Retinal pigment epithelial cell (primary cell): ENCODE data around the gene HSF2.

Experiments used
- DNase-seq: peaks from one replicate; pipeline ENCODE4 v3.0.0-alpha.2; 2010; ENCODE audit warnings: low read depth
- H3K4me3 ChIP-seq: 2 replicates; pipeline ENCODE4 v1.5.1; 2011; ENCODE audit warnings: mild to moderate bottlenecking, low read length, control low read depth, moderate library complexity
- TF ChIP-seq, protein P1 (sequence below): conservative IDR thresholded peaks from 2 replicates; pipeline ENCODE4 v1.5.1; 2011; ENCODE audit warnings: low read depth, low read length, control low read depth, inconsistent platforms

The HSF2 gene

GRCh38 chr6:122423734-122424133 lies 24.3 kb downstream of the HSF2 start:
- no peak overlapping the region for H3K4me3 ChIP-seq
- no peak for DNase-seq
- TF ChIP-seq, protein P1, sequence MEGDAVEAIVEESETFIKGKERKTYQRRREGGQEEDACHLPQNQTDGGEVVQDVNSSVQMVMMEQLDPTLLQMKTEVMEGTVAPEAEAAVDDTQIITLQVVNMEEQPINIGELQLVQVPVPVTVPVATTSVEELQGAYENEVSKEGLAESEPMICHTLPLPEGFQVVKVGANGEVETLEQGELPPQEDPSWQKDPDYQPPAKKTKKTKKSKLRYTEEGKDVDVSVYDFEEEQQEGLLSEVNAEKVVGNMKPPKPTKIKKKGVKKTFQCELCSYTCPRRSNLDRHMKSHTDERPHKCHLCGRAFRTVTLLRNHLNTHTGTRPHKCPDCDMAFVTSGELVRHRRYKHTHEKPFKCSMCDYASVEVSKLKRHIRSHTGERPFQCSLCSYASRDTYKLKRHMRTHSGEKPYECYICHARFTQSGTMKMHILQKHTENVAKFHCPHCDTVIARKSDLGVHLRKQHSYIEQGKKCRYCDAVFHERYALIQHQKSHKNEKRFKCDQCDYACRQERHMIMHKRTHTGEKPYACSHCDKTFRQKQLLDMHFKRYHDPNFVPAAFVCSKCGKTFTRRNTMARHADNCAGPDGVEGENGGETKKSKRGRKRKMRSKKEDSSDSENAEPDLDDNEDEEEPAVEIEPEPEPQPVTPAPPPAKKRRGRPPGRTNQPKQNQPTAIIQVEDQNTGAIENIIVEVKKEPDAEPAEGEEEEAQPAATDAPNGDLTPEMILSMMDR, result no peak

GRCh38 chr6:122426597-122426996 lies 27.1 kb downstream of the HSF2 start:
- H3K4me3 ChIP-seq, result no peak overlapping the region
- TF ChIP-seq, protein P1, result no peak
- DNase-seq, result no peak

GRCh38 chr6:122428781-122429180 lies 29.3 kb downstream of the HSF2 start:
- TF ChIP-seq, protein P1, result no peak
- no peak for DNase-seq
- H3K4me3 ChIP-seq, result no peak overlapping the region

DNA sequence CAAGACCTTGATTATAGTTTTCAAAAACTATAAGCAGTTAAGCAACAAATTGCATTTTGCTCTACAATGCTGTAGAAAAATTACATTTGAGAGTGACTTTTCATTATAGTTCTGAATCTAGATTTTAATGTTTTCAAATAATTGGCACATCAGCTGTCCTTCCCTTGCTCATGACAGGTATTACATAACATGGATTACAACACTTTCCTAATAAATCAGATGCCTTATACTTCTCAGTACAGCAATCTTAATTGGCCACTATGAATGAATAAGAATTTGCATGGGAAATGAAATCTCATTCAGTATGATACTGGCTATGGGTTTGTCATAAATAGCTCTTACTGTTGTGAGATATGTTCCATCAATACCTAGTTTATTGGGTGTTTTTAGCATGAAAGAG lies 29.9 kb downstream of the HSF2 start:
- no peak overlapping the region for H3K4me3 ChIP-seq
- DNase-seq, result no peak
- TF ChIP-seq, protein P1, result no peak

DNA sequence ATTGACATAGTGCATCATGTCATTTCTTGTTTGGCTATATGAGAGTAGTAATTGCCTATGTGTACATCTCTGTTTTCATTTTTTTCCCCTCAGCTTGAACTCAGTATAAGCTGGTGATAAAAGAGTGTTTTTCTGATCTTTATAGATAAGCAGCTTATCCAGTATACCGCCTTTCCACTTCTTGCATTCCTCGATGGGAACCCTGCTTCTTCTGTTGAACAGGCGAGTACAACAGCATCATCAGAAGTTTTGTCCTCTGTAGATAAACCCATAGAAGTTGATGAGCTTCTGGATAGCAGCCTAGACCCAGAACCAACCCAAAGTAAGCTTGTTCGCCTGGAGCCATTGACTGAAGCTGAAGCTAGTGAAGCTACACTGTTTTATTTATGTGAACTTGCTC lies 32.3 kb downstream of the HSF2 start:
- DNase-seq, result no peak
- TF ChIP-seq, protein P1, result no peak
- H3K4me3 ChIP-seq, result no peak overlapping the region

GRCh38 chr6:122432816-122433215 lies 33.4 kb downstream of the HSF2 start:
- H3K4me3 ChIP-seq, result no peak overlapping the region
- no peak for DNase-seq
- TF ChIP-seq, protein P1, result no peak

- H3K4me3 ChIP-seq, result no peak overlapping the region
- no peak for DNase-seq
- TF ChIP-seq, protein P1, result no peak
These were observed 39.5 kb downstream of the HSF2 start for GRCh38 chr6:122438975-122439374.
